Measurements from ENCODE around the gene PCSK9.

PCSK9 gene

DNA sequence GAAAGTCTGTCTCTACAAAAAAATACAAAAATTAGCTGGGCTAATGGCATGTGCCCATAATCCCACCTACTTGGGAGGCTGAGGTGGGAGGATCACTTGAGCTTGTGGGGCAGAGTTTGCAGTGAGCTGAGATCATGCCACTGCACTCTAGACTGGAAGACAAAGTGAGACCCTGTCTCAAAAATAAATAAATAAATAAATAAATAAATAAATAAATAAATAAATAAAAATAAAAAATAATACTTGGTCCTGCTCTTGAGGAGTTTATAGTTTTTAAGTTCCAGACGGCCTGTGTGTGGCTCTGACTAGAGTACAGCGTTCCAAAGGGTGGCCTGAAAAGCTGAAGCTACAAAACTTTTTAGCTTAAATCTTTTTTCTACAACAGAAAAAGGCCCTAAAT lies 35.1 kb downstream of the PCSK9 start:
- H3K36me3 ChIP-seq (ENCODE audit: control insufficient read depth in 1 of 2, insufficient read depth in 2 of 2, low read length in 2 of 2) = peaks cover 64 to 87% of the 10 kb centered on the region in 2 donors
- H3K9me3 ChIP-seq (ENCODE audit: control insufficient read depth in 1 of 2, low read length in 2 of 2) = no peaks in the 10 kb centered on the region
- no peak overlapping the region for H3K27ac ChIP-seq (ENCODE audit: low read depth, low read length)
- H3K27me3 ChIP-seq (ENCODE audit: control insufficient read depth in 1 of 2, insufficient read depth in 2 of 2, low read length in 2 of 2) = no peaks in the 10 kb centered on the region
- H3K4me3 ChIP-seq (ENCODE audit: low read depth in 1 of 2, low read length in 2 of 2) = no peak overlapping the region
- H3K4me1 ChIP-seq (ENCODE audit: control insufficient read depth in 1 of 2, insufficient read depth in 2 of 2, low read length in 2 of 2) = no peaks in the 10 kb centered on the region
- no peak overlapping the region for H3K9ac ChIP-seq (ENCODE audit: low read depth in 1 of 2, low read length in 2 of 2)

DNA sequence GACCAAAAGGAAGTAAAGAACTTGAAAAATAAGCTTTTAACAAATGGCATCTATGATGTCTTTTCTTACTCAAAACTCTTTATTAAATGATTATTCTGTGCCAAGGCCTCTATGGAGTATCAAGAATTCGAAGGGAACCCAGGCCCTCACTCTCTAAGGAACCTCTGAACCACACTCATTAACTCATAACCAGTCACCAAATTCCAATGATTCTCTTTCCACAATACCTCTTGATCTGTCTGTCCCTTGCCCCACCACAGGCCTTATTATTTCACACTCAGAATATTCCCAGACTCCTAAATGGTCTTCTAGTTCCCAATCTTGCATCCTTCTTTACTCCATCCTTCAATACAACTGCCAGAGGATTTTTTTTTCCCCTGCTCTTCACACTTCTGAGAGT lies 37.0 kb downstream of the PCSK9 start:
- Histone ChIP-seq H3K9ac (ENCODE audit: low read depth in 1 of 2, low read length in 2 of 2) (no peak overlapping the region), H3K4me1 (ENCODE audit: control insufficient read depth in 1 of 2, insufficient read depth in 2 of 2, low read length in 2 of 2) (no peaks in the 10 kb centered on the region), H3K4me3 (ENCODE audit: low read depth in 1 of 2, low read length in 2 of 2) (no peak overlapping the region), H3K27me3 (ENCODE audit: control insufficient read depth in 1 of 2, insufficient read depth in 2 of 2, low read length in 2 of 2) (no peaks in the 10 kb centered on the region), H3K9me3 (ENCODE audit: control insufficient read depth in 1 of 2, low read length in 2 of 2) (no peaks in the 10 kb centered on the region), H3K36me3 (ENCODE audit: control insufficient read depth in 1 of 2, insufficient read depth in 2 of 2, low read length in 2 of 2) (peaks cover 73 to 87% of the 10 kb centered on the region in 2 donors), H3K27ac (ENCODE audit: low read depth, low read length) (no peak overlapping the region)

DNA sequence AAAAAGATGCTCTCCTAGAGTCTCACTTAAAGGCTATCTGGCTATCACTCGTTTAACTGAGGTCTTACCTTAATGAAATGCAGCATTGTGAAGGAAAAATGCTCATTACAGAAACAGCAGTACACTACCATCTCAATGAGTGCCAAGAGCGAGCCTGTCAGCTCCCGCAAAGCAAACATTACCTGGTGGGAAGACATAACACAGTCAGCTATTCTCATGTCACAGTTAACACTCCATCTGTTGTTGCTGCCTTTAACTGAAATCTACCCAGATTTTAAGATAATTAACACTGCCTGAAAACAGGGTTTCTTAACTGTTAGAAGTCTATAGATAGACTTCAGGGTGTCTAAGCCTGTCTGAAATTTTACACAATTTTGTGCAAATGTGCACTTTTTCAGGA lies 39.1 kb downstream of the PCSK9 start:
- Histone ChIP-seq H3K9ac (ENCODE audit: low read depth in 1 of 2, low read length in 2 of 2) (no peak overlapping the region), H3K9me3 (ENCODE audit: control insufficient read depth in 1 of 2, low read length in 2 of 2) (no peaks in the 10 kb centered on the region), H3K4me3 (ENCODE audit: low read depth in 1 of 2, low read length in 2 of 2) (no peak overlapping the region), H3K27me3 (ENCODE audit: control insufficient read depth in 1 of 2, insufficient read depth in 2 of 2, low read length in 2 of 2) (no peaks in the 10 kb centered on the region), H3K4me1 (ENCODE audit: control insufficient read depth in 1 of 2, insufficient read depth in 2 of 2, low read length in 2 of 2) (no peaks in the 10 kb centered on the region), H3K36me3 (ENCODE audit: control insufficient read depth in 1 of 2, insufficient read depth in 2 of 2, low read length in 2 of 2) (peaks cover 70 to 87% of the 10 kb centered on the region in 2 donors), H3K27ac (ENCODE audit: low read depth, low read length) (no peak overlapping the region)

DNA sequence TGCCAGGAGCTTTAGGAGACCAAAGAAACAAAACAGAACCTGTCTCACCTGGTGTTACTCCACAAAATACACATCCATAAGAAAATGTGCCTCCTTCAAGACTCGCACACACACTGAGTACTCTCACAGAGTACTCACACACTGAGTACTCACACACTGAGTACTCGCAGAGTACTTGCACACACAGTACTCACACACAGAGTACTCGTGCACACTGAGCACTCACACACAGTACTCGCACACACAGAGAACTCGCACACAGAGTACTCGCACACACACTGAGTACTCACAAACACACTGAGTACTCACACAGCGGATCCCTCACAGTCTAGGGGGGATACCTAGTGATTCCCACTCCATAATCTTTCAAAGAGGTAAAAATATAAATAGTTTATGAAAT lies 40.3 kb downstream of the PCSK9 start:
- H3K9me3 ChIP-seq (ENCODE audit: control insufficient read depth in 1 of 2, low read length in 2 of 2) = no peaks in the 10 kb centered on the region
- no peak overlapping the region for H3K4me3 ChIP-seq (ENCODE audit: low read depth in 1 of 2, low read length in 2 of 2)
- no peaks in the 10 kb centered on the region for H3K27me3 ChIP-seq (ENCODE audit: control insufficient read depth in 1 of 2, insufficient read depth in 2 of 2, low read length in 2 of 2)
- H3K27ac ChIP-seq (ENCODE audit: low read depth, low read length) = no peak overlapping the region
- H3K9ac ChIP-seq (ENCODE audit: low read depth in 1 of 2, low read length in 2 of 2) = no peak overlapping the region
- peaks cover 78 to 90% of the 10 kb centered on the region in 2 donors for H3K36me3 ChIP-seq (ENCODE audit: control insufficient read depth in 1 of 2, insufficient read depth in 2 of 2, low read length in 2 of 2)
- no peaks in the 10 kb centered on the region for H3K4me1 ChIP-seq (ENCODE audit: control insufficient read depth in 1 of 2, insufficient read depth in 2 of 2, low read length in 2 of 2)

DNA sequence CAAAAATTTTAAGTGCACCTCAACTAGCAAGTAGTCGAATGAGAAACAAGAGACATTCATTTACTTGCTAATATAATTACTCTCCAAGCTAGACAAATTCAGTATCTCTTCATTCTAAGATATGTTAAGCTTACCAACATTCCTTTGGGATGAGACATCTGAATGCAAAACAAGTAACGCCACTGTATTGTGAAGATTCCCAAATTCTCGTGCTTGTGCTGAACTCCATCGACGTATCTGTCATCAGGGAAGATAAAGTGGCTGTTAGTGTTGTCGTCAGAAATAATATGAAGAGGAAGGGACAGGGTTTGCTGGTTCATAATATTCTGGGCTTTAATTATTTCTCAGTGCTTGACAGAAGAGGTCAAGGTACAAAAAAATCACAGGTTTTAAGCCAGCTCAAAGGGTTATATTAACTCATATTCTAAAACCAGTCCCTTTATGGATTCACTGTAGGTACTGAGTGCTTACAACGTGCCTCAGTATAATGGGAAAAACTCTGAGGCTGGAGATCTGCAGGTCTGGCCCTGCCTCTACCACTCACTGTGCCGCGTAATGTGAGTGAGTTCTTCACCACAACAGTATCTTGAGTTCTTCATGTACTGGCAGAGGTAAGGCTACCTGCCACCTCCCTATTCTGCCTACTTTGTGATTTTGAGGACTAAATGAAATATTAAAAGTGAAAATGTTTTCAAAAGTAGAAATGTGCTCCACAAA lies 42.0 kb downstream of the PCSK9 start:
- H3K27me3 ChIP-seq (ENCODE audit: control insufficient read depth in 1 of 2, insufficient read depth in 2 of 2, low read length in 2 of 2) = no peaks in the 10 kb centered on the region
- H3K4me1 ChIP-seq (ENCODE audit: control insufficient read depth in 1 of 2, insufficient read depth in 2 of 2, low read length in 2 of 2) = no peaks in the 10 kb centered on the region
- no peak overlapping the region for H3K9ac ChIP-seq (ENCODE audit: low read depth in 1 of 2, low read length in 2 of 2)
- peaks cover 82 to 96% of the 10 kb centered on the region in 2 donors for H3K36me3 ChIP-seq (ENCODE audit: control insufficient read depth in 1 of 2, insufficient read depth in 2 of 2, low read length in 2 of 2)
- no peak overlapping the region for H3K27ac ChIP-seq (ENCODE audit: low read depth, low read length)
- H3K9me3 ChIP-seq (ENCODE audit: control insufficient read depth in 1 of 2, low read length in 2 of 2) = no peaks in the 10 kb centered on the region
- no peak overlapping the region for H3K4me3 ChIP-seq (ENCODE audit: low read depth in 1 of 2, low read length in 2 of 2)

DNA sequence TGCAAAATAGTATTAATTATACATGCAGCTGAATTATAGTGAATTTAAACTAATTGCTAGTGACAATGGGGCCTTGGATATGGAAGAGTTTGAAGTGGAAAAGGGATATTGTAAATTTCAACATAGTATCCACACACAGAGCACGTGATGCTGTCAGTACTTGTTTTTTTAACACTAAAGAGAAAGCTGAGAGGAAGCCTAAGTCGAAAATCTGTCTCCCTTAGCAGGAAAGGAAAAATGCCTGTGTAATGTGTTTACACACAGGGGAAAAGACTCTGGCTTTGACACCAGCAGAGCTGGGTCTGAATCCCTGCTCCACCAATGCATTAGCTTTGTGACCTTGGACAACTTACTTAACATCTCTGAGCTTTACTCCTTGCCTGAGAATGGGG lies 42.6 kb downstream of the PCSK9 start:
- Histone ChIP-seq H3K9ac (ENCODE audit: low read depth in 1 of 2, low read length in 2 of 2) (no peak overlapping the region), H3K4me3 (ENCODE audit: low read depth in 1 of 2, low read length in 2 of 2) (no peak overlapping the region), H3K27ac (ENCODE audit: low read depth, low read length) (no peak overlapping the region), H3K4me1 (ENCODE audit: control insufficient read depth in 1 of 2, insufficient read depth in 2 of 2, low read length in 2 of 2) (no peaks in the 10 kb centered on the region), H3K9me3 (ENCODE audit: control insufficient read depth in 1 of 2, low read length in 2 of 2) (no peaks in the 10 kb centered on the region), H3K36me3 (ENCODE audit: control insufficient read depth in 1 of 2, insufficient read depth in 2 of 2, low read length in 2 of 2) (peaks cover 78 to 96% of the 10 kb centered on the region in 2 donors), H3K27me3 (ENCODE audit: control insufficient read depth in 1 of 2, insufficient read depth in 2 of 2, low read length in 2 of 2) (no peaks in the 10 kb centered on the region)

DNA sequence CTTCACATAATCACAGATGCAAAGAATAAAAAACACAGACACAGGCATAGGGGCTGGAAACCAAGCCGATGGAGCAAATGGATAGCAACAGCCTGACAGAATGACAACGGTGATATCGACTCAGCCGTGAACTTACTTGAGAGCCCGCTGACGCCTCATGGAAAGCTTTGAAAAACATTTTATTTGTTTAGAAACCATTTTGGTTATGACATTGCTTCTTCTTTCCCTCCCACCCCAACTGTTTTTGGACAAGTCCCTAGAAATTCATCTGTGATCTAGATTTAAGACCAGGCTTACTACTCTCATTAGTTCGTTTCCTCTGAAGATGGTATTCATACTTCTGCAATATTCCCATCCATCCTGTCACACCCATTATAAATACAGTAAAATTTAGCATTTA lies 44.9 kb downstream of the PCSK9 start:
- Histone ChIP-seq H3K36me3 (ENCODE audit: control insufficient read depth in 1 of 2, insufficient read depth in 2 of 2, low read length in 2 of 2) (peaks cover 82 to 97% of the 10 kb centered on the region in 2 donors), H3K27me3 (ENCODE audit: control insufficient read depth in 1 of 2, insufficient read depth in 2 of 2, low read length in 2 of 2) (no peaks in the 10 kb centered on the region), H3K27ac (ENCODE audit: low read depth, low read length) (no peak overlapping the region), H3K9ac (ENCODE audit: low read depth in 1 of 2, low read length in 2 of 2) (no peak overlapping the region), H3K9me3 (ENCODE audit: control insufficient read depth in 1 of 2, low read length in 2 of 2) (no peaks in the 10 kb centered on the region), H3K4me3 (ENCODE audit: low read depth in 1 of 2, low read length in 2 of 2) (no peak overlapping the region), H3K4me1 (ENCODE audit: control insufficient read depth in 1 of 2, insufficient read depth in 2 of 2, low read length in 2 of 2) (no peaks in the 10 kb centered on the region)

DNA sequence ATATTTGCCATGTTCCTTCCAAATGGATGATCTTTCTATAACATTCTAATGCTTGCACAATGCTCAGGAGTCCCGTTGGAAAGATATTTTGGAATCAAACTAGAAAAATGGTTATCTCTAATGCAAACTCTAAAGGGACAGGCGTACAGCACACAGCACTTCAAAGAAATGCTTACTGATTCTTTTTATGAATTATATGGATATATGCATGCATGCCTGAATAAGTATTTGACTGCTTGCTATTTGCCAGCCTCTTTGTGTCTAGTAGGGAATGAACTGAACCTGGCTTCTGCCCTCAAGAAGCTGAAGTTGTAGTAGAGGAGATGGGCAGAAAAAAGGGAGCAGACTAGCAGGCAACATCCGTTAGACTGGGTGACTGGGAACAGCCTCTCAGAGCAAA lies 48.1 kb downstream of the PCSK9 start:
- Histone ChIP-seq H3K9ac (ENCODE audit: low read depth in 1 of 2, low read length in 2 of 2) (no peak overlapping the region), H3K27ac (ENCODE audit: low read depth, low read length) (no peak overlapping the region), H3K36me3 (ENCODE audit: control insufficient read depth in 1 of 2, insufficient read depth in 2 of 2, low read length in 2 of 2) (peaks cover 65 to 92% of the 10 kb centered on the region in 2 donors), H3K9me3 (ENCODE audit: control insufficient read depth in 1 of 2, low read length in 2 of 2) (no peaks in the 10 kb centered on the region), H3K4me3 (ENCODE audit: low read depth in 1 of 2, low read length in 2 of 2) (no peak overlapping the region), H3K27me3 (ENCODE audit: control insufficient read depth in 1 of 2, insufficient read depth in 2 of 2, low read length in 2 of 2) (no peaks in the 10 kb centered on the region), H3K4me1 (ENCODE audit: control insufficient read depth in 1 of 2, insufficient read depth in 2 of 2, low read length in 2 of 2) (no peaks in the 10 kb centered on the region)

DNA sequence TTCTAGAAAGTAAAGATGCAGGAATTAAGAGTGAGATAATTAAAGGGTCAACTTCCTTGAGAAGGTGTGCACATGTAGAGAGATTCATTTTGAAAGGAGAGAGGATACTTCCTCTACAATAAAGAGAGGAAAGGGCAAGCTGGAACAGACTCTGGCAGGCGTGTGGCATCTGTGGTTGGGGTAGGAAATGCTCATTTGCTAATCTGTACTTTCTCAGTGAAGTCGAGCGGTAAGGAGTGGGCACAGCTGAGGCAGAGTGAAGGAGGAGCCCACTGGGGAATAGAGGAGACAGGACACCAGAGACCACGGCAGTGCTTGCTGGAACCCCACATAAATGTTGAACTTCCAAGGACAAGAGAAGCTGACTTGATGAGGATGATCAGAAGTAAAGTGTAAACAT lies 49.1 kb downstream of the PCSK9 start:
- Histone ChIP-seq H3K9ac (ENCODE audit: low read depth in 1 of 2, low read length in 2 of 2) (no peak overlapping the region), H3K4me1 (ENCODE audit: control insufficient read depth in 1 of 2, insufficient read depth in 2 of 2, low read length in 2 of 2) (no peaks in the 10 kb centered on the region), H3K27ac (ENCODE audit: low read depth, low read length) (no peak overlapping the region), H3K36me3 (ENCODE audit: control insufficient read depth in 1 of 2, insufficient read depth in 2 of 2, low read length in 2 of 2) (peaks cover 60 to 93% of the 10 kb centered on the region in 2 donors), H3K4me3 (ENCODE audit: low read depth in 1 of 2, low read length in 2 of 2) (no peak overlapping the region), H3K9me3 (ENCODE audit: control insufficient read depth in 1 of 2, low read length in 2 of 2) (no peaks in the 10 kb centered on the region), H3K27me3 (ENCODE audit: control insufficient read depth in 1 of 2, insufficient read depth in 2 of 2, low read length in 2 of 2) (no peaks in the 10 kb centered on the region)

DNA sequence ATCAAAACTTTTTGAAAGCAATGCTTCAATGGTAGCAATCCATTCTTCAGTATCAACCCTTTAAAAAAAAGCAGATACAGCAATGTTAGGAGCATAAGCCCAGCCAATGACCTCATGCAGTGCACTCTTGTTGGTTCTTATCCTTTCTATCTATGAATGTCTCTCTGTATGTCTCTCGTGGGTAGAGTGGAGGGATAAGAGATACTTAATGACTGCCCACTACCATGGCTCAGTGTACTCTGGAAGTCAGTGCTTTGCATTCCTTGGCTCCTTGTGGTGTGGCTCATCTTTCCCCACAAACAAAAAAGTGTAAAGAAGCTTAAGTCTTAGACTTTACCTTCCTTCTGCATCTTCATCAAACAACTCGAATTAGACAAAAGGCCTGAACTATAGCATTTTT lies 50.3 kb downstream of the PCSK9 start:
- Histone ChIP-seq H3K9ac (ENCODE audit: low read depth in 1 of 2, low read length in 2 of 2) (no peak overlapping the region), H3K4me3 (ENCODE audit: low read depth in 1 of 2, low read length in 2 of 2) (no peak overlapping the region), H3K36me3 (ENCODE audit: control insufficient read depth in 1 of 2, insufficient read depth in 2 of 2, low read length in 2 of 2) (peaks cover 54 to 93% of the 10 kb centered on the region in 2 donors)

More for the DNA sequence above, 50.3 kb downstream of the PCSK9 start:
- no peaks in the 10 kb centered on the region for H3K27me3 ChIP-seq (ENCODE audit: control insufficient read depth in 1 of 2, insufficient read depth in 2 of 2, low read length in 2 of 2)
- H3K9me3 ChIP-seq (ENCODE audit: control insufficient read depth in 1 of 2, low read length in 2 of 2) = no peaks in the 10 kb centered on the region
- H3K27ac ChIP-seq (ENCODE audit: low read depth, low read length) = no peak overlapping the region
- H3K4me1 ChIP-seq (ENCODE audit: control insufficient read depth in 1 of 2, insufficient read depth in 2 of 2, low read length in 2 of 2) = no peaks in the 10 kb centered on the region

Data from duodenal mucosa (tissue), 2 donors.